GM13977 (cell line): Measurements from ENCODE around the gene LYPLA2.
"Not testable (repeated sequence)": the region's sequence is repeated elsewhere in the genome, so short reads cannot be mapped to it uniquely, and the experiment has no call there.

Experiments used
- DNase-seq: peaks from one replicate; pipeline ENCODE4 v3.0.0; 2012; ENCODE audit warnings: low spot score
- in situ Hi-C: fragments of 300-500 bp; cut with MboI; formaldehyde crosslinking; loops from one replicate; pipeline ENCODE4 v1.12.0; 2022; ENCODE audit warnings: low sequenced_read_pairs, low pct_unique_long_range_greater_than_20kb, mixed read lengths, inconsistent platforms; ENCODE audit not compliant: unreplicated experiment
- TF ChIP-seq, protein P1 (sequence below): IDR thresholded peaks from 2 replicates; pipeline ENCODE4 v1.5.1; 2012; ENCODE audit warnings: mild to moderate bottlenecking, control low read depth; ENCODE audit not compliant: insufficient read depth; ENCODE audit errors: extremely low read depth, missing control alignments

LYPLA2 gene

DNA sequence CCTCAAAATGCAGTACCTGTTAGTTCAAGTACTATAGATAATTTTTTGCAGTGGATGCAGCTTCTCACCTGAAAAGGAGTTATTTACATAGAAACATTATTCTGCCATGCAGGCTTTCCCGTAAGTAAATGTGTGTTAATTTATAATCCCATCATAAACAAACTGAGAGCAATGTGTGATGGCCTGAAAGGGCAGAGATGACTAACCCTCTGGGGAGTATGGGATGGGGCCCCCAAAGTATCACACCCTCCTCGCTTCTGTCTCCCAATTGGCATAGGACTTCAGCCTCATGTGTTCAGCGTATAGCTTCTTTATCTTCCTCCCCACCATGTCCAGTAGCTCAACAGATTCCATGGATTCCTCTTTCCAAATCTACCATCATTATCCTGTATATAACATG, 26.7 kb downstream of the LYPLA2 start:
- TF ChIP-seq, protein P1, sequence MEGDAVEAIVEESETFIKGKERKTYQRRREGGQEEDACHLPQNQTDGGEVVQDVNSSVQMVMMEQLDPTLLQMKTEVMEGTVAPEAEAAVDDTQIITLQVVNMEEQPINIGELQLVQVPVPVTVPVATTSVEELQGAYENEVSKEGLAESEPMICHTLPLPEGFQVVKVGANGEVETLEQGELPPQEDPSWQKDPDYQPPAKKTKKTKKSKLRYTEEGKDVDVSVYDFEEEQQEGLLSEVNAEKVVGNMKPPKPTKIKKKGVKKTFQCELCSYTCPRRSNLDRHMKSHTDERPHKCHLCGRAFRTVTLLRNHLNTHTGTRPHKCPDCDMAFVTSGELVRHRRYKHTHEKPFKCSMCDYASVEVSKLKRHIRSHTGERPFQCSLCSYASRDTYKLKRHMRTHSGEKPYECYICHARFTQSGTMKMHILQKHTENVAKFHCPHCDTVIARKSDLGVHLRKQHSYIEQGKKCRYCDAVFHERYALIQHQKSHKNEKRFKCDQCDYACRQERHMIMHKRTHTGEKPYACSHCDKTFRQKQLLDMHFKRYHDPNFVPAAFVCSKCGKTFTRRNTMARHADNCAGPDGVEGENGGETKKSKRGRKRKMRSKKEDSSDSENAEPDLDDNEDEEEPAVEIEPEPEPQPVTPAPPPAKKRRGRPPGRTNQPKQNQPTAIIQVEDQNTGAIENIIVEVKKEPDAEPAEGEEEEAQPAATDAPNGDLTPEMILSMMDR = no peak
- DNase-seq = no peak
- in situ Hi-C loops = no loop called here

DNA sequence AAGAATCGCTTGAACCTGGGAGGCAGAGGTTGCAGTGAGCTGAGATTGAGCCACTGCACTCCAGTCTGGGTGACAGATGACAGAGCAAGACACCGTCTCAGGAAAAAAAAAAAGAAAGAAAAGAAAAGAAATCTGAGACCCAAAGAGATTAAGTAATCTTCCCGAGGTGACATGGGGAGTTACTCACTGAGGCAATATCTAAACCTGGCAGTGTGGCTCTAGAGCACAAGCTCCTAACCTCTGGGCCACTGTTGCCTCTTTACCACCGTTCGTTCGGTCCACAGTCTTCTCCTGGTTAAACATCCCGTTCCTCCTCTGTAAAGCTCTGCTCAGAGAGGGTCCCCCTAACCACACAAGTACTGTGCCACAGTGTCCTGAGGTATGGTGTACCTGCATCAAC, 32.8 kb downstream of the LYPLA2 start:
- TF ChIP-seq, protein P1 = no peak
- in situ Hi-C loops = no loop called here
- DNase-seq = no peak

DNA sequence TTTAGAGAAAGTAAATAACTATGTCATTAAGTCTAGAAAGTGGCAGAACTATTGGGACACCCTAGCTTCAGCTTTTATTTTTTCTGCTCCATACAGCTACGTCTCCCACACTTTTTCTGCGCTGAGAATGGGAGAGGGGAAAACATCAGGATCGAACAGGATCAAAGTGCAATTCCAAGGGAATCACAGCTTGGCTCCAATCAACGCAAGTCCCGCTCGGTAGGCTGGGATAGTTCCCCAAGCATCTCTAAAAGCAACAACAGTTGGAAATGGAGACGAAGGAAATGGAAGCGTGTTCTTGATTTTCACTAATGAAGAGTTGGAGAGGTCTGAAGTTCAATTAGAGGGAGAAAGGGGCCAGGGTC, 33.7 kb downstream of the LYPLA2 start:
- TF ChIP-seq, protein P1 = no peak
- in situ Hi-C loops = no loop called here
- DNase-seq = no peak

DNA sequence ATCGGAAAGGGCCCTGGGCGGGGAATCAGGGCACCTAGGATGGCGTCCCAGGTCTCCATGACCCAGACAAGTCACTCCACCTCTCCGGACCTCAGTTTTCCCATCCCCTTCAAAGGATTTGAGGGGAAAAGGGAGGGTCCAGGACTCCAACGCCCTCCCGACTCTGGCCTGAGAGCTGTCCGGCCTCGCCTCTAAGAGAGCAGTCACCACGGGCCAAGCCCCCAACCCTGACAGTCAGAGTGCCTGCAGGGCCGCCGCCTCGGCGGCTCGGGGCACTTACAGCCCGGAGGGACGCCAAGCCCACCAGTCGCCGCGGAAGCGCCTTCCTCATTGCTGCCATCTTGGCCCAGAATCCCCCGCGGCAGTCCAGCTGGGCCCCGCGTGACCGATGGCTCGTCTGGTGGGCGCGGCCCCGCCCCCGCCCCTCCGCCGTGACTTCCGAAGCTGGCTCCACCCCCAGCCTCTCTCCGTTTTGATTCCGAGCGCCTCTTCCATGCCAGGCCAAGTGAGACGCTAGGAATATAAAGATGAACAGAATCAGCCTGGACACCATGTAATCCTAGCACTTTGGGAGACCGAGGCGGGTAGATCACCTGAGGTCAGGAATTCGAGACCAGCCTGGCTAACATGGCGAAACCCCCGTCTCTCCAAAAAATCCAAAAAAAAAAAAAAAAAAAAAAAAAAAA, 34.3 kb downstream of the LYPLA2 start, which contains the start of gene HMGCL:
Gene HMGCL (minus strand): TSS at position 354 of the 686 bp plus-strand sequence. CDS start 14 bp downstream, at position 340.
- in situ Hi-C loops = no loop called here
- TF ChIP-seq, protein P1 = no peak
- peak; percentile 92 for DNase-seq

DNA sequence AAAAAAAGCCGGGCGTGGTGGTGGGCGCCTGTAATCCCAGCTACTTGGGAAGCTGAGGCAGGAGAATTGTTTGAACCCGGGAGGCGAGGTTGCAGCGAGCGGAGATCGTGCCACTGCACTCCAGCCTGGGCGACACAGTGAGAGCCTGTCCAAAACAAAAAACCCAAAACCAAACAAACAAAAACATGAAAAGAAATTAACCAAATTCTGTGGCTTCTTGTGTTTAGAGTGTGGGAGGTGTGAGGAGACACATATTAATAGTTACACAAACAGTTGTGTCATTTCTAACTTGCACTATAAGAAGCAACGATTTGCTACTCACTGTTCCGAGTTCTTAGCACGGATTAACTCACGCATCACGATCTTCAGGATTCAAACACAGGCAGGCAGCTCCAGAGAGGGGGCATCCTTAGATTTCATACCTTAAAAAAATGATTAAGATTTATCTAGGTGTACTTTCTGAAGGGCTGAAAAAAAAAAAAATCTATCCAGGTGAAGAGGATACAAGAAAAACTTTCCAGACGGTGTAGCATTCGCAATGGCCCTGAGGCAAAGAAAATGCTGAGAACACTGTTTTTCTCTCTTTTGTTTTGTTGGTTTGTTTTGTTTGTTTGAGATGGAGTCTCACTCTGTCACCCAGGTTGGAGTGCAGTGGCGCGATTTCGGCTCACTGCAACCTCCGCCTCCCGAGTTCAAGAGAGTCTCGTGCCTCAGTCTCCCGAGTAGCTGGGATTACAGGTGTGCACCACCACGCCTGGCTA, 35.0 kb downstream of the LYPLA2 start:
- in situ Hi-C loops = no loop called here

DNA sequence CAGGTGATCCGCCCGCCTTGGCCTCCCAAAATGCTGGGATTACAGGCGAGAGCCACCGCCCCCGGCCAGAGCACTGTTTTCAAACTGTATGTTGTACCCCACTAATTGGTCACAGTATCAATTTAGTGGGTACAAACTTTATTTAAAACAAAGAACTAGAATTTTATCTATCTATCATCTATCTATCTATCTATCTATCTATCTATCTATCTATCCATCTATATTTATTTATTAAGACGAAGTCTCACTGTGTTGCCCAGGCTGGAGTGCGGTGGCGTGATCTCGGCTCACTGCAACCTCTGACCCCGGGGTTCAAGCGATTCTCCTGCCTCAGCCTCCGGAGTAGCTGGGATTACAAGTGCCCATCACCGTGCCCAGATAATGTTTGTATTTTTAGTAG, 35.6 kb downstream of the LYPLA2 start:
- DNase-seq, in situ Hi-C loops: not testable (repeated sequence)

More for the DNA sequence above, 35.0 kb downstream of the LYPLA2 start:
- peak; percentile 74 for DNase-seq
- TF ChIP-seq, protein P1 = no peak

DNA sequence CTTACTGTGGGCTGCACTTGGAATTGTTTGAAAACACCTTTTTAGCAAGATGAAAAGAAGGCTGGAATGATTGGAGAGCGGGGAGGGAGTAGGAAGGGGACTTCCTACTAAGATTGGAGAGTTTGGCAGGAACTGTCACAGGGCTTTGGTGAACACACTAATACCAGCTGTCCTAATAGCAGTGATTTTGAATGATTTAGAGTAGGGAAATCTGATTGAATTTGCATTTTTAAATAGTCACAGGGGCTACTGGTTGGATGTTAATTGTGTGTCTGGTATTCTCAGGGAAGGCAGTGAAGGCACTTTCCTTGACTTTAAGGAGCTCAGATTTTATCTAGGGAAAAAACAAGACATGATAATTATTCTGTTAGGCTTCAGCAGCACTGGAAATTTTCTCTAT, 36.8 kb downstream of the LYPLA2 start:
- DNase-seq = no peak
- TF ChIP-seq, protein P1 = no peak
- in situ Hi-C loops = no loop called here

DNA sequence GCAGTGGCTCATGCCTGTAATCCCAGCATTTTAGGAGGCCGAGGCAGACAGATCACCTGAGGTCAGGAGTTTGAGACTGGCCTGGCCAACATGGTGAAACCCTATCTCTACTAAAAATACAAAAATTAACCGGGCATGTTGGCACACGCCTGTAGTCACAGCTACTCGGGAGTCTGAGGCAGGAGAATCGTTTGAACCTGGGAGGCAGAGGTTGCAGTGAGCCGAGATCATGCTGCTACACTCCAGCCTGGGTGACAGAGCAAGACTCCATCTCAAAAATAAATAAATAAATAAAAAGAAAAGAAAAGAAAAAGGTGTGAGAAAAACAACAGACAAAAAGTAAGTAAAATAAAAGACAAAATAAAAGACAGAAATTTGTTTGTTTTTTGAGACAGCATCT, 43.2 kb downstream of the LYPLA2 start:
- DNase-seq, in situ Hi-C loops: not testable (repeated sequence)
